OCI-LY1 (cell line): ENCODE measurements around the gene HKDC1.

ENCODE experiments used
- CTCF ChIP-seq: fragments of 200-600 bp; sonication (generic), shearing (Covaris generic); IDR thresholded peaks from 2 replicates; pipeline ENCODE4 v1.5.1; 2017; ENCODE audit warnings: mild to moderate bottlenecking, antibody characterized with exemption, low read length, moderate library complexity, mixed read lengths
- EZH2 ChIP-seq: fragments of 200-600 bp; sonication (generic), shearing (Covaris generic); IDR thresholded peaks from 2 replicates; pipeline ENCODE4 v1.8.0; 2017; ENCODE audit warnings: borderline replicate concordance, mixed run types, mild to moderate bottlenecking, antibody characterized with exemption, low read length, moderate library complexity, mixed read lengths

GRCh38 chr10:69241575-69241974, 21.4 kb downstream of the HKDC1 start:
- TF ChIP-seq CTCF (no peak), EZH2 (no peak)
